Mesenchymal stem cell (in vitro differentiated cells and primary cell): ENCODE data around the gene SPECC1L.

Experiments used
- DNase-seq: peaks from one replicate; pipeline ENCODE4 v3.0.0-alpha.2; 2013
- H2AFZ ChIP-seq: one replicate; pipeline ENCODE4 v1.6.1; 2013; ENCODE audit warnings: low read depth, mild to moderate bottlenecking, control low read depth, inconsistent platforms, low read length, moderate library complexity
- H2AK5ac ChIP-seq: 2 replicates; pipeline ENCODE4 v1.6.1; 2013; ENCODE audit warnings: low read length, moderate library complexity, mild to moderate bottlenecking, inconsistent platforms; ENCODE audit not compliant: severe bottlenecking
- H2BK120ac ChIP-seq: one replicate; pipeline ENCODE4 v1.6.1; 2013; ENCODE audit warnings: low read depth, mild to moderate bottlenecking, inconsistent platforms, low read length, moderate library complexity
- H2BK12ac ChIP-seq, 2 experiments: one replicate each; pipeline ENCODE4 v1.6.1; 2013; ENCODE audit warnings: inconsistent platforms in 2 of 2, low read length in 2 of 2, mild to moderate bottlenecking in 2 of 2, moderate library complexity in 2 of 2, control low read depth in 1 of 2
- H2BK15ac ChIP-seq: one replicate; pipeline ENCODE4 v1.6.1; 2013; ENCODE audit warnings: mild to moderate bottlenecking, low read depth, inconsistent platforms; ENCODE audit not compliant: poor library complexity, severe bottlenecking
- H2BK5ac ChIP-seq: 2 replicates; pipeline ENCODE4 v1.6.1; 2013; ENCODE audit warnings: low read depth, mild to moderate bottlenecking, low read length, control low read depth, inconsistent platforms; ENCODE audit not compliant: poor library complexity, severe bottlenecking
- H3K14ac ChIP-seq, 2 experiments: one replicate each; pipeline ENCODE4 v1.6.1; 2013; ENCODE audit warnings: inconsistent platforms in 2 of 2, low read length in 2 of 2, control low read depth in 1 of 2, mild to moderate bottlenecking in 1 of 2, moderate library complexity in 1 of 2
- H3K18ac ChIP-seq, 2 experiments: one replicate each; pipeline ENCODE4 v1.6.1; 2013; ENCODE audit warnings: inconsistent platforms in 2 of 2, low read length in 2 of 2, control low read depth in 1 of 2, low read depth in 1 of 2, mild to moderate bottlenecking in 1 of 2
- H3K23ac ChIP-seq, 2 experiments: one replicate each; pipeline ENCODE4 v1.6.1; 2013; ENCODE audit warnings: inconsistent platforms in 2 of 2, low read length in 2 of 2, mild to moderate bottlenecking in 2 of 2, moderate library complexity in 2 of 2, control low read depth in 1 of 2
- H3K27ac ChIP-seq: 2 replicates; pipeline ENCODE4 v1.5.1; 2013; ENCODE audit warnings: mild to moderate bottlenecking, moderate library complexity, low read length, control low read depth, inconsistent platforms; ENCODE audit not compliant: poor library complexity, severe bottlenecking
- H3K27me3 ChIP-seq, 2 experiments: 2 replicates each; pipeline versions ENCODE4 v1.6.1 to v1.7.0; 2013; ENCODE audit warnings: low read length in 2 of 2, mild to moderate bottlenecking in 2 of 2, moderate library complexity in 2 of 2, control low read depth in 1 of 2, inconsistent platforms in 1 of 2; ENCODE audit not compliant: control insufficient read depth in 1 of 2, insufficient read depth in 1 of 2
- H3K36me3 ChIP-seq, 2 experiments: 2 replicates each; pipeline versions ENCODE4 v1.6.1 to v1.7.0; 2013; ENCODE audit warnings: low read length in 2 of 2, control low read depth in 1 of 2, inconsistent platforms in 1 of 2, low read depth in 1 of 2, mild to moderate bottlenecking in 1 of 2; ENCODE audit not compliant: insufficient read depth in 2 of 2, control insufficient read depth in 1 of 2
- H3K4ac ChIP-seq, 2 experiments: one replicate each; pipeline ENCODE4 v1.6.1; 2013; ENCODE audit warnings: inconsistent platforms in 2 of 2, low read length in 2 of 2, mild to moderate bottlenecking in 2 of 2, moderate library complexity in 2 of 2, control low read depth in 1 of 2, low read depth in 1 of 2
- H3K4me1 ChIP-seq: 2 replicates; pipeline ENCODE4 v1.6.1; 2013; ENCODE audit warnings: low read depth, low read length, control low read depth; ENCODE audit not compliant: control insufficient read depth, insufficient read depth
- H3K4me2 ChIP-seq: 2 replicates; pipeline ENCODE4 v1.6.1; 2013; ENCODE audit warnings: low read length, mild to moderate bottlenecking, inconsistent platforms; ENCODE audit not compliant: poor library complexity, severe bottlenecking
- H3K4me3 ChIP-seq, 2 experiments: 2 replicates each; pipeline versions ENCODE4 v1.5.1 to v1.7.0; 2013; ENCODE audit warnings: low read length in 2 of 2, mild to moderate bottlenecking in 2 of 2, control low read depth in 1 of 2, low read depth in 1 of 2; ENCODE audit not compliant: insufficient read depth in 1 of 2
- H3K79me1 ChIP-seq: replicated peaks from 2 replicates; pipeline ENCODE4 v1.6.1; 2013; ENCODE audit warnings: mild to moderate bottlenecking, control low read depth, low read length, inconsistent platforms; ENCODE audit not compliant: poor library complexity, severe bottlenecking
- H3K9ac ChIP-seq: 2 replicates; pipeline ENCODE4 v1.7.0; 2013; ENCODE audit warnings: mild to moderate bottlenecking, low read length, moderate library complexity
- H3K9me3 ChIP-seq: 2 replicates; pipeline ENCODE4 v1.7.0; 2013; ENCODE audit warnings: mild to moderate bottlenecking, low read length; ENCODE audit not compliant: control insufficient read depth
- H4K8ac ChIP-seq: one replicate; pipeline ENCODE4 v1.6.1; 2013; ENCODE audit warnings: inconsistent platforms, mild to moderate bottlenecking, low read length, moderate library complexity
- H4K91ac ChIP-seq: one replicate; pipeline ENCODE4 v1.6.1; 2013; ENCODE audit warnings: mild to moderate bottlenecking, low read length, inconsistent platforms
- WGBS: methylation state at CpG from one replicate; pipeline ENCODE4 v1.1.7; 2013; ENCODE audit warnings: mixed read lengths; 5-methylcytosine and 5-hydroxymethylcytosine counted together

Gene SPECC1L

DNA sequence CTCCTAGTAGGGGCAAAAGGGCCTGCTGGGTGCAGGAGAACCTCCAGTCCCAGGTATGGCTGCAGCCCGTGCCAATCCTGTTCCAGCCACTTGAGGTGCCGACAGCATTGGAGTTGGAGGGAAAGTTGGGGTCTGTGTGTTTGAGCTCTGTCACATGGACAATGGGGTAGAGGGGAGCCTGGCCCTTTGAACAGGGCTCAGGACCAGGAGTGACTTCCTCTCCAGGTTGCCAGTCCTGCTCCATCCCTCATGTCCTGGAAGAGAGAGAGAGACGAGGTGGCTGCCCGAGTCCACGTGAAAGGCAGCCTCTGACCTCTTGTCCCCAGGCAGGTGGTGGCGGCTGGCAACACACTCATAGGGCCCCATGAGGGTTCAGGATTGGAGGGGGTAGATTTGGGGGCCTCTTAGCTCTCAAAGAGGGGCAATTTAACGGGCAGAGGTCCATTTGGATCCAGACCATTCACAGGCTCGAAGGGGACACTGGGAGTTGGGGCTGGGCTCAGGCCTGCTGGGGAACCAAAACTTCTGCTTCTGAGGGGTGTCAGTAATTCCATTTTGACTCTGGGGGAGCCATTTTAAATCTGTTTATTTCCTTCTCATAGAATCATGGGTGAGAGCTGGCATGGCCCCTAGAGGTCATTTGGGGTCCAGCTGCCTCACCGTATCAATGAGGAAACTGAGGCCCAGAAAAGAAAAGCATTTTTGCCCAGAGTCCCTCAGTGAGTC lies 160.8 kb downstream of the SPECC1L start:
- Histone ChIP-seq H3K27ac (no peak overlapping the region), H2BK12ac (no peak overlapping the region), H2AK5ac (no peak overlapping the region), H3K36me3 (no peaks in the 10 kb centered on the region), H3K4me2 (no peak overlapping the region), H3K4ac (no peak overlapping the region), H2BK5ac (no peak overlapping the region), H4K8ac (no peak overlapping the region), H3K79me1 (no peaks in the 10 kb centered on the region), H3K27me3 (peaks cover 0 to 4% of the 10 kb centered on the region in 2 experiments), H3K9me3 (no peaks in the 10 kb centered on the region), H3K4me3 (no peak overlapping the region), H2BK15ac (no peak overlapping the region), H3K23ac (no peak overlapping the region), H4K91ac (no peak overlapping the region), H3K4me1 (peaks cover 45% of the 10 kb centered on the region), H3K9ac (no peak overlapping the region), H2BK120ac (no peak overlapping the region), H3K14ac (no peak overlapping the region), H3K18ac (no peak overlapping the region), H2AFZ (no peak overlapping the region)
- 89% methylated on average over 9 of the region's 9 CpGs for WGBS
- DNase-seq, result no peak

DNA sequence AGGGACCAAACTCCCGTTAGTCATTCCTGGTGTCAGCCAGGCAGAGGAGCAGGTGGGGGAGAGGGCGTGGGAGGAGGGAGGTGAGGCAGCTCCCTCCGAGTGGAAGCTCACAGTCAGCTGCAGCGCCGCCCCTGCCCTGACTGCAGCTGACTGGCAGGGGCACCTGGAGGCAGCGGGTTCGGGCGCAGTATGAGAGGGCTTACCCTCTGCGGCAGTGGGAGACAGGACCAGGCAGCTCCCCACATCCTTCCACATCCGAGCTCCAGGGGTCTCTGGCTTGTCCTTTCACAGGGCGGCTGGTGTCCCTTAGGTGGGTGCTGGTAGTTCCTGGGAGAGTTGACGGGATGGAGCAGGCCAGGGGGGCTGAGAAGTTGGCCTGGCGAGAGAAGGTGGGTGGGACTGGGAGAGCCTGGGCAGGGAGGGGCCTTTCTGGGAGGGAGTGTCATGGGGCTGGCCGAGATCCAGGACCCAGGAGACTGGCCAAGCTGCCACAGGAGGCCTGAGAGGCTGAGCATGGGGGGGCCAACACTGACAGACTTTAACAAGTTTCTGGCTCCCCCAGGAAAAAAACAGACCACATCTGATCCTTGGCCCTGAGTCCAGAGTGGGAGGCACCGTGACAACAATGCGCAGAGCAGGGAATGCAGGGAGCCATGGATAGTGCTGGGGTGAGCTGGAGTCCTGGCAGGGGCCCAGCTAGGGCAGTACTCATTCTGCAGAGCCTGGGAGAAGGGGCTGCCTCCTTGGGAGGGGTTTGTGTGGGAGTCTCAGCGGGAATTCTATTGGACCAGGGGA lies 161.6 kb downstream of the SPECC1L start:
- no peak overlapping the region for H3K14ac ChIP-seq
- no peak overlapping the region for H2AK5ac ChIP-seq
- no peak overlapping the region for H3K18ac ChIP-seq
- no peak overlapping the region for H3K4me2 ChIP-seq
- no peak overlapping the region for H3K27ac ChIP-seq
- H2BK5ac ChIP-seq, result no peak overlapping the region
- 94% methylated on average over 12 of the region's 17 CpGs for WGBS
- H2BK12ac ChIP-seq, result no peak overlapping the region
- H2BK120ac ChIP-seq, result no peak overlapping the region
- peaks cover 0 to 3% of the 10 kb centered on the region in 2 experiments for H3K36me3 ChIP-seq
- no peaks in the 10 kb centered on the region for H3K27me3 ChIP-seq
- H3K4me1 ChIP-seq, result peaks cover 44% of the 10 kb centered on the region
- H4K8ac ChIP-seq, result no peak overlapping the region
- H3K4ac ChIP-seq, result no peak overlapping the region
- H2AFZ ChIP-seq, result no peak overlapping the region
- H3K4me3 ChIP-seq, result no peak overlapping the region
- no peak overlapping the region for H2BK15ac ChIP-seq
- no peak overlapping the region for H4K91ac ChIP-seq
- DNase-seq, result no peak
- no peak overlapping the region for H3K23ac ChIP-seq
- H3K79me1 ChIP-seq, result no peaks in the 10 kb centered on the region
- H3K9me3 ChIP-seq, result no peaks in the 10 kb centered on the region
- H3K9ac ChIP-seq, result no peak overlapping the region

DNA sequence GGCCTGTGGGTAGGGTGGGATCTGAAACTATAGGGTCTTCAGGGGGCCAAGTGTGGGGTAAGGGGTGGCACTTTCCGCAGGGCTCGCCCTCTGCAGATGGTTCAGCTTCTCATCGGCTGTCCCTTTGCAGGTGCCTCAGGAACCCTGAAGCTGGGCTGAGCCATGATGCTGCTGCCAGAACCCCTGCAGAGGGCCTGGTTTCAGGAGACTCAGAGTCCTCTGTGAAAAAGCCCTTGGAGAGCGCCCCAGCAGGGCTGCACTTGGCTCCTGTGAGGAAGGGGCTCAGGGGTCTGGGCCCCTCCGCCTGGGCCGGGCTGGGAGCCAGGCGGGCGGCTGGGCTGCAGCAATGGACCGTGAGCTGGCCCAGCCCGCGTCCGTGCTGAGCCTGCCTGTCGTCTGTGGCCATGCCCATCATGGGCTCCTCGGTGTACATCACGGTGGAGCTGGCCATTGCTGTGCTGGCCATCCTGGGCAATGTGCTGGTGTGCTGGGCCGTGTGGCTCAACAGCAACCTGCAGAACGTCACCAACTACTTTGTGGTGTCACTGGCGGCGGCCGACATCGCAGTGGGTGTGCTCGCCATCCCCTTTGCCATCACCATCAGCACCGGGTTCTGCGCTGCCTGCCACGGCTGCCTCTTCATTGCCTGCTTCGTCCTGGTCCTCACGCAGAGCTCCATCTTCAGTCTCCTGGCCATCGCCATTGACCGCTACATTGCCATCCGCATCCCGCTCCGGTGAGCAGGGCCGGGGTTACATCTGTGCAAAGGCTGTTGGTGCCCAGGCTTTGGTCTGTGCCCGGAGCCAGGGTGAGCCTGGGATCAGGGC lies 162.6 kb downstream of the SPECC1L start:
- Histone ChIP-seq H3K79me1 (no peaks in the 10 kb centered on the region), H2BK5ac (no peak overlapping the region), H2BK120ac (no peak overlapping the region), H3K9ac (no peak overlapping the region), H4K8ac (no peak overlapping the region), H3K4me2 (no peak overlapping the region), H3K27me3 (no peaks in the 10 kb centered on the region), H3K18ac (no peak overlapping the region), H3K27ac (no peak overlapping the region), H3K4me1 (peaks cover 37% of the 10 kb centered on the region), H2BK12ac (no peak overlapping the region), H4K91ac (peak overlapping the region; percentile 37), H3K4ac (no peak overlapping the region), H3K36me3 (peaks cover 0 to 3% of the 10 kb centered on the region in 2 experiments), H3K23ac (no peak overlapping the region), H2AK5ac (no peak overlapping the region), H3K9me3 (no peaks in the 10 kb centered on the region), H2AFZ (no peak overlapping the region), H2BK15ac (no peak overlapping the region), H3K14ac (no peak overlapping the region), H3K4me3 (no peak overlapping the region)
- WGBS, result 96% methylated on average over 34 of the region's 34 CpGs
- no peak for DNase-seq
